Measurements from ENCODE around the gene IL23R. TPM values are rescaled to one million over a fixed set of nuclear protein-coding genes. Genes with fewer than 3 reads are reported as not detected.

IL23R gene
- polyA plus RNA-seq, 1 of the 3 experiments (the other 2 are of a cell fraction) = not detected

- TF ChIP-seq EP300 (IDR thresholded peaks at IDR 0.05; ENCODE audit: borderline replicate concordance in 1 of 2, low read depth in 1 of 2, low read length in 1 of 2) = no peak
- TF ChIP-seq FOXJ3 (CRISPR knock-in tag; IDR thresholded peaks at IDR 0.05) = no peak
- no peak for TF ChIP-seq PBX3 (IDR thresholded peaks at IDR 0.05)
- TF ChIP-seq EZH2phosphoT487 (IDR thresholded peaks at IDR 0.05; ENCODE audit: borderline replicate concordance, low read depth) = no peak
- no peak for TF ChIP-seq JUND (IDR thresholded peaks at IDR 0.05)
- no peak for TF ChIP-seq RFX5 (IDR thresholded peaks at IDR 0.05; ENCODE audit: low read length)
- no peak for TF ChIP-seq TEAD4 (IDR thresholded peaks at IDR 0.05; ENCODE audit: borderline replicate concordance, insufficient read depth)
- no peak for TF ChIP-seq CTCF (IDR thresholded peaks at IDR 0.05)
- no peak for TF ChIP-seq MEF2A (IDR thresholded peaks at IDR 0.05; ENCODE audit: borderline replicate concordance, low read depth)
- TF ChIP-seq TCF12 (IDR thresholded peaks at IDR 0.05) = no peak
- Histone ChIP-seq H3F3A (replicated peaks; ENCODE audit: insufficient read depth) (no peaks in the 10 kb centered on the region), H3K27ac (ENCODE audit: low read depth in 2 of 2, low read length in 1 of 2) (no peak overlapping the region), H3K79me2 (ENCODE audit: insufficient read depth) (no peaks in the 10 kb centered on the region), H3K27me3 (ENCODE audit: insufficient read depth) (no peaks in the 10 kb centered on the region), H3K36me3 (replicated peaks in 1 of 2; ENCODE audit: control insufficient read depth in 1 of 2, insufficient read depth in 2 of 2, low read length in 1 of 2) (no peaks in the 10 kb centered on the region), H3K4me1 (ENCODE audit: control insufficient read depth in 1 of 2, insufficient read depth in 2 of 2, low read depth in 1 of 2, low read length in 1 of 2) (no peaks in the 10 kb centered on the region), H2AFZ (ENCODE audit: low read depth) (no peak overlapping the region), H4K20me1 (ENCODE audit: insufficient read depth) (no peaks in the 10 kb centered on the region), H3K9me3 (no peaks in the 10 kb centered on the region), H3K9me2 (no peaks in the 10 kb centered on the region), H3K4me2 (no peak overlapping the region), H3K4me3 (ENCODE audit: low read depth in 2 of 2, low read length in 1 of 2) (no peak overlapping the region), H3K9ac (no peak overlapping the region)
- ChIA-PET POLR2A (no interaction called here), CTCF (no interaction called here)
- WGBS (ENCODE audit: low lambda C conversion rate) = 83% methylated on average over 1 of the region's 1 CpG
- no peak for DNase-seq
These were observed 18.7 kb downstream of the IL23R start for GRCh38 chr1:67184838-67185421.

GRCh38 chr1:67188137-67188536 is 21.9 kb downstream of the IL23R start:
- Histone ChIP-seq H3K79me2 (ENCODE audit: insufficient read depth) (no peaks in the 10 kb centered on the region), H3K4me1 (ENCODE audit: control insufficient read depth in 1 of 2, insufficient read depth in 2 of 2, low read depth in 1 of 2, low read length in 1 of 2) (no peaks in the 10 kb centered on the region), H3K27ac (ENCODE audit: low read depth in 2 of 2, low read length in 1 of 2) (no peak overlapping the region), H3K4me3 (ENCODE audit: low read depth in 2 of 2, low read length in 1 of 2) (no peak overlapping the region), H3K9ac (no peak overlapping the region), H3F3A (replicated peaks; ENCODE audit: insufficient read depth) (no peaks in the 10 kb centered on the region), H4K20me1 (ENCODE audit: insufficient read depth) (no peaks in the 10 kb centered on the region), H3K4me2 (no peak overlapping the region), H3K27me3 (ENCODE audit: insufficient read depth) (no peaks in the 10 kb centered on the region), H3K9me3 (no peaks in the 10 kb centered on the region), H3K36me3 (replicated peaks in 1 of 2; ENCODE audit: control insufficient read depth in 1 of 2, insufficient read depth in 2 of 2, low read length in 1 of 2) (no peaks in the 10 kb centered on the region), H3K9me2 (no peaks in the 10 kb centered on the region), H2AFZ (ENCODE audit: low read depth) (no peak overlapping the region)
- ChIA-PET POLR2A (no interaction called here), CTCF (no interaction called here)
- no peak for DNase-seq
- TF ChIP-seq NRF1 (IDR thresholded peaks at IDR 0.05; ENCODE audit: low read depth, low read length) (no peak), CTCF (IDR thresholded peaks at IDR 0.05) (no peak), GABPA (IDR thresholded peaks at IDR 0.05; ENCODE audit: low read depth) (no peak), MEF2A (IDR thresholded peaks at IDR 0.05; ENCODE audit: borderline replicate concordance, low read depth) (no peak), USF1 (IDR thresholded peaks at IDR 0.05; ENCODE audit: borderline replicate concordance, low read depth) (no peak), GATA2 (CRISPR knock-in tag; IDR thresholded peaks at IDR 0.05) (no peak), SIN3A (IDR thresholded peaks at IDR 0.05; ENCODE audit: borderline replicate concordance, low read depth, low read length) (no peak), FOSL2 (IDR thresholded peaks at IDR 0.05; ENCODE audit: borderline replicate concordance, low read depth) (no peak), PBX3 (IDR thresholded peaks at IDR 0.05) (no peak), EZH2phosphoT487 (IDR thresholded peaks at IDR 0.05; ENCODE audit: borderline replicate concordance, low read depth) (no peak)
- WGBS (ENCODE audit: low lambda C conversion rate) = 32% methylated on average over 2 of the region's 2 CpGs

All from SK-N-SH (cell line).